ENCODE measurements around the gene ZNF205.

GRCh38 chr16:3123986-3124886 lies 11.8 kb downstream of the ZNF205 start:
- peak in 3 of 4 donors; percentile 21 to 32 (median 27) for TF ChIP-seq CTCF (IDR thresholded peaks at IDR 0.05)
- TF ChIP-seq POLR2A (IDR thresholded peaks at IDR 0.05) = peak; percentile 50

All from right lobe of liver (tissue), 4 donors.